ENCODE data around the gene LAMA3.
A peak's percentile ranks its signal among the peaks of the same experiment; 100 is the strongest.

LAMA3 gene

DNA sequence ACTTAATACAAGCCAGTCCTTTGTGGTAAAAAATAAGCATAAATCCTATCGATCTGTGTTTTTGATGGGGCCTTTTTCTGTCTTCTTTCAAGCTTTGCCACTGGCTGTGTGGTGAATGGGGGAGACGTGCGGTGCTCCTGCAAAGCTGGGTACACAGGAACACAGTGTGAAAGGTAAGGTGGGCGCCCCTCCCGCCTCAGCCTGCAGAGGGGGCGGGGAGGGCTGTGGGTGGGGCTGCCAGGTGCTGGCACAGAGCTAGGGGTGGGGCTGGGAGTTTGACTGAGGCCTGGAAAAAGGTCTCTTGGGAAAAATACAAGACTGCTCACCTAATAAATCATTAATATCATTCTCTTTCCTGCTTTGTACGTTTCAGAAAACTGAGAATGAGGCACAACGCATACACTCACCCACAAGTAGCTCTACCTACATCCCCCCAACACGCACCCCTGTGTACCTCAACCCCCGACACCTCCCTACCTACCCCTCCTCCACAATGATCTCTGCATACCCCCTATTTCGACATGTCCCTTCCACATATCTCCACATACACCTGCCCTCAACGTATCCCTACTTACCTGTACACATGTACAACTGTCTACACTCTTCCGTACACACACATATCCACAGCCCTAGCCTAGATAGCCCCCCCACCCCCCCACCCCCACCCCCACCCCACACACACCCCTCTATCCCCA, 195.6 kb downstream of the LAMA3 start:
- TF ChIP-seq ZFX (IDR thresholded peaks at IDR 0.05): no peak
- TF ChIP-seq, protein P1, sequence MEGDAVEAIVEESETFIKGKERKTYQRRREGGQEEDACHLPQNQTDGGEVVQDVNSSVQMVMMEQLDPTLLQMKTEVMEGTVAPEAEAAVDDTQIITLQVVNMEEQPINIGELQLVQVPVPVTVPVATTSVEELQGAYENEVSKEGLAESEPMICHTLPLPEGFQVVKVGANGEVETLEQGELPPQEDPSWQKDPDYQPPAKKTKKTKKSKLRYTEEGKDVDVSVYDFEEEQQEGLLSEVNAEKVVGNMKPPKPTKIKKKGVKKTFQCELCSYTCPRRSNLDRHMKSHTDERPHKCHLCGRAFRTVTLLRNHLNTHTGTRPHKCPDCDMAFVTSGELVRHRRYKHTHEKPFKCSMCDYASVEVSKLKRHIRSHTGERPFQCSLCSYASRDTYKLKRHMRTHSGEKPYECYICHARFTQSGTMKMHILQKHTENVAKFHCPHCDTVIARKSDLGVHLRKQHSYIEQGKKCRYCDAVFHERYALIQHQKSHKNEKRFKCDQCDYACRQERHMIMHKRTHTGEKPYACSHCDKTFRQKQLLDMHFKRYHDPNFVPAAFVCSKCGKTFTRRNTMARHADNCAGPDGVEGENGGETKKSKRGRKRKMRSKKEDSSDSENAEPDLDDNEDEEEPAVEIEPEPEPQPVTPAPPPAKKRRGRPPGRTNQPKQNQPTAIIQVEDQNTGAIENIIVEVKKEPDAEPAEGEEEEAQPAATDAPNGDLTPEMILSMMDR (conservative IDR thresholded peaks at IDR 0.05): no peak

GRCh38 chr18:23885750-23886149, 196.5 kb downstream of the LAMA3 start:
- TF ChIP-seq, protein P1 (conservative IDR thresholded peaks at IDR 0.05): no peak
- TF ChIP-seq ZFX (IDR thresholded peaks at IDR 0.05): no peak
- H3K27ac ChIP-seq: no peak overlapping the region

More for the DNA sequence above, 195.6 kb downstream of the LAMA3 start:
- peak overlapping the region; percentile 39 for H3K27ac ChIP-seq

- TF ChIP-seq ZFX (IDR thresholded peaks at IDR 0.05): no peak
- no peak overlapping the region for H3K27ac ChIP-seq
Measured at GRCh38 chr18:23887035-23887434, 197.8 kb downstream of the LAMA3 start.

- TF ChIP-seq, protein P1 (conservative IDR thresholded peaks at IDR 0.05): no peak
- no peak for TF ChIP-seq ZFX (IDR thresholded peaks at IDR 0.05)
- no peak overlapping the region for H3K27ac ChIP-seq
Measured at GRCh38 chr18:23887493-23887892, 198.2 kb downstream of the LAMA3 start.

DNA sequence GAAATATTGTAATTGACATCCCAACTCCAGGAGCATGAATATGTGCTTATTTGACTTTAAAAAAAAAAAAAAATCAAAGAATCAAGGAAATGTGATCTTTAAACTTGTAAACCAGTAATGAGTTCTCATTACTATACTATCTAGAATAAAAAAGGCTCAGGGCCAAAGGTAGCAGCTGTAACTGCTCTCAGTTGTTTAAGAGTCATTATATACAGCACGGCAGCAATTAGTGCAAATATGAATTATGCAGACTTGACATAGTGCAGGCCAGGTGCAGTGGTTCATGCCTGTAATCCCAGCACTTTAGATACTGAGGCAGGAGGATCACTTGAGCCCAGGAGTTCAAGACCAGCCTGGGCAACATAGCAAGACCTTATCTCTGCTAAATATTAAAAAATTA, 199.6 kb downstream of the LAMA3 start:
- TF ChIP-seq ZFX (IDR thresholded peaks at IDR 0.05): no peak
- TF ChIP-seq, protein P1 (conservative IDR thresholded peaks at IDR 0.05): no peak

DNA sequence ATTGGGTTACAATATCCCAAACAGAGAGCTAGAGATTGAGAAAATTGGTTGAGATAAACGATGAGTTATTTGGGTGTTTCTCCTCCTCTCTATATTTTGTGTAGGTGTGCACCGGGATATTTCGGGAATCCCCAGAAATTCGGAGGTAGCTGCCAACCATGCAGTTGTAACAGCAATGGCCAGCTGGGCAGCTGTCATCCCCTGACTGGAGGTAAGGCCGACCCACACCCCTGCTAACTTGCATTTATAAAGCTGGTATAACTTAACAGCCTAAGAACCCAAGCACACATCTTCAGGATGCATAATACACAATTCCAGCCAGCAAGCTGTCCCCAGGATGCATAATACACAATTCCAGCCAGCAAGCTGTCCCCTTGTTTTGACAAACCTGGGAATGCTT, 200.7 kb downstream of the LAMA3 start:
- no peak overlapping the region for H3K27ac ChIP-seq
- TF ChIP-seq ZFX (IDR thresholded peaks at IDR 0.05): no peak
- TF ChIP-seq, protein P1 (conservative IDR thresholded peaks at IDR 0.05): no peak

More for the DNA sequence above, 199.6 kb downstream of the LAMA3 start:
- H3K27ac ChIP-seq: no peak overlapping the region

DNA sequence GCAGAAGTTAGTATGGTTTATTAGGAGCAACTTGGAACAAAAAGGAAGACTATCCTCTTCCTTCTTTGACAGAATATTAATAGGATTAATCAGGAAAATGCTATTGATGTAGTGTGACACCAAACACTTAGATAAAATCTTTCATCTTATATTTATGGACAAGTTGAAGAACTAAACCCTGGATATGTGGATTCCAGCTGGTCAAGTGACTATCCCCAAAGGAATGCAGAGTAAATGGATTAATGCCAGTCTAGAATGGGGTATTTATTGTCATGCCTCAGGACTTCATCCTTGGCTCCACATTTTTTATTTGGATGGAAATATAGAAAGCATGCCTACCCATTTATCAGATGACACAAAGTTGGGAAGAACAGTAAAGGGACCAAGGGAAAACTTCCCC, 201.3 kb downstream of the LAMA3 start:
- no peak overlapping the region for H3K27ac ChIP-seq
- TF ChIP-seq, protein P1 (conservative IDR thresholded peaks at IDR 0.05): no peak
- no peak for TF ChIP-seq ZFX (IDR thresholded peaks at IDR 0.05)

DNA sequence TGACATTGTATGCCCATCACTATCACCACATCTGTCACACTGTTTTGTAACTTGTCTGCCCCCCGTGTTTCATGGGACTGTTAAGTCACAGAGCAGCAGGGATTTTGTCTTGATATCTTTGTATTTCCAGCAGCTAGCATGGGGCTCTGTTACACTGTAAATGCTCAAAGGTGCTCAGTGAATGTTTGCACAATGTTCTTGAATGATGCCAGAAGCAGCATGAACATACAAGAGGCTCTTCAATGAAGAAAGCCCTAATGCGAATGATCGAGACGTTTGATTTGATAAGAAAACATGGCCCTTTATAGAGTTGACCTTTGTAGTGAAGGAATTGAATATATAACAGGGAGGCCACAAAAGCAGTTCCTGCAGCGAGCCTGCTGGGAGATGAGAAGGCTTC, 204.4 kb downstream of the LAMA3 start:
- H3K27ac ChIP-seq: no peak overlapping the region
- TF ChIP-seq, protein P1 (conservative IDR thresholded peaks at IDR 0.05): no peak
- no peak for TF ChIP-seq ZFX (IDR thresholded peaks at IDR 0.05)

Data from C4-2B (cell line).